ENCODE results near the gene TPRA1. TPM values are rescaled to one million over a fixed set of nuclear protein-coding genes. Genes with fewer than 3 reads are reported as not detected.
A peak's percentile ranks its signal among the peaks of the same experiment; 100 is the strongest.

TPRA1 gene
- total RNA-seq (10 to 100 TPM; 28.3 to 29.7 TPM), polyA plus RNA-seq (10 to 100 TPM; 33.1 to 40.1 TPM)

DNA sequence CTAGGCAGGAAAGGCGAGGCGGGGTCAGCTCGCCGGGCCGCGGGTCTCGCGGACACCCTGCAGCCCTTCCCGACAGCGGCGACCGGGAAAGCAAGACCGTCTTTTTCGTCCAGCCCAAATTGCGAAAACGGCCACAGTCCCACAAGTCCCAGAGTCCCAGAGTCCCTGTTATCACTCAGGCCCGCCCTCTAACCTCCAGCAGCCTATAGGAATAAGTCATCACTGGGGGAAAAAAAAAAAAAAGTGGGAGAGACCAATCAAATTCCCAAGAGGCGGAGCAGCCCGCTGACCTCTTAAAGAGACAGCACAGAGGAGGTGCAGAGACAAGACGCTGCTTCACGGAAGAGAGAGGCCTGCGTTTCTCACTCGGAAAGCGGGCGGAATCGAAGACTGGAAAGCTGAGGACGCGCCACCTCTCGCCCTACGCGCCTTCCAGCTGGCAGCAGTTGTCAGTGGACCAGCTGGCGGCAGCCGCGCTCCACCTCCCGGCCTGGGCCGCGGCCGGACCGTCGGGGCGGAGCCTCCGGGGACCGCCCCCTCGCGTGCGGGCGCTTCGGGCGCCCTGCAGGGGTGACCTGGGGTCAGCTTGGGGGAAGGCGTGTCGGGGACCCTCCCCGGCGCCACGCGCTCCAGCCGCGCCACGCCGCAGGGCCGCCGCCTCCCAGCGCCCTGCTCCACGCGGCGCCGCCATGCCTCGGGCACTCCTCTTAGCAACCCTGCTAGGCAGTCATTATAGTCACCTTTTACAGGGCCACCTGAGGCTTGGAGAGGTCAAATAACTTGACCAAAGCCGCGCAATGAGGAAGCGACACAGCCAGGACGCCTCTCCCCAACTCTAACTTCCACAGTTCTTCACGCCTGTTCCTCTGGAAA lies at the start of gene TPRA1:
TSS of gene TPRA1 (minus strand) at position 141 of the 873 bp plus-strand sequence. CDS start 10,587 bp downstream, outside the sequence.
- intact Hi-C loops (cut with micrococcal nuclease): loop anchor here (1.0 to 10.0 kb wide), 7 partner anchors 7 to 1674 kb away; partner anchors contain the start of genes ABTB1, MCM2, PLXNA1 and SEC61A1
- peak; percentile 83 to 90 (median 88) for DNase-seq
- no peaks in the 10 kb centered on the region for H3K36me3 ChIP-seq (ENCODE audit: insufficient read depth, low read length)
- no peaks in the 10 kb centered on the region for H3K9me3 ChIP-seq (ENCODE audit: control insufficient read depth in 1 of 2, low read length in 2 of 2)
- Mint-ChIP-seq H3K27me3 (no peaks in the 10 kb centered on the region), H3K4me1 (peaks cover 16 to 50% (median 36%) of the 10 kb centered on the region in 4 donors), H3K4me3 (peak within 1 kb of the TSS; percentile 96 to 100 (median 98)), H3K36me3 (peaks cover 0 to 8% of the 10 kb centered on the region in 2 donors), H3K9me3 (no peaks in the 10 kb centered on the region), H3K27ac (peak within 1 kb of the TSS; percentile 93 to 98 (median 96))
- ChIA-PET POLR2A (ENCODE audit: partially characterized antibody) (interaction anchor here (0.6 to 4.4 kb wide), 11 partner anchors 8 to 1411 kb away, joined by 3 to 29 read pairs (median 7); partner anchors contain the start of genes ABTB1, PODXL2 and ZXDC), CTCF (ENCODE audit: partially characterized antibody) (interaction anchor here (1.2 to 8.7 kb wide), 3 partner anchors 16 to 104 kb away, joined by 4 to 68 read pairs (median 5); no protein-coding TSS in a partner anchor)
- peak within 1 kb of the TSS; percentile 73 for H3K27ac ChIP-seq (ENCODE audit: low read depth, low read length)
- peaks cover 26% of the 10 kb centered on the region for H3K4me1 ChIP-seq (ENCODE audit: insufficient read depth, low read length)
- H3K4me3 ChIP-seq (ENCODE audit: low read length in 2 of 2): peak within 1 kb of the TSS; percentile 81 to 83
- H3K27me3 ChIP-seq (ENCODE audit: insufficient read depth, low read length): no peaks in the 10 kb centered on the region

- ChIA-PET POLR2A (ENCODE audit: partially characterized antibody) (interaction anchor here (0.7 kb wide), 1 partner anchor 33 kb away, joined by 3 read pairs; the partner anchor contains the start of gene ABTB1), CTCF (ENCODE audit: partially characterized antibody) (no interaction called here)
- Mint-ChIP-seq H3K4me1 (peaks cover 2 to 10% (median 7%) of the 10 kb centered on the region in 4 donors), H3K27me3 (peaks cover 0 to 3% of the 10 kb centered on the region in 2 donors), H3K36me3 (peaks cover 0 to 6% of the 10 kb centered on the region in 2 donors), H3K4me3 (no peak overlapping the region), H3K9me3 (peaks cover 0 to 2% (median 0%) of the 10 kb centered on the region in 8 donors), H3K27ac (no peak overlapping the region)
- no peaks in the 10 kb centered on the region for H3K36me3 ChIP-seq (ENCODE audit: insufficient read depth, low read length)
- peaks cover 9% of the 10 kb centered on the region for H3K4me1 ChIP-seq (ENCODE audit: insufficient read depth, low read length)
- no peak overlapping the region for H3K27ac ChIP-seq (ENCODE audit: low read depth, low read length)
- intact Hi-C loops (cut with micrococcal nuclease): no loop called here
- no peaks in the 10 kb centered on the region for H3K9me3 ChIP-seq (ENCODE audit: control insufficient read depth in 1 of 2, low read length in 2 of 2)
- no peak overlapping the region for H3K4me3 ChIP-seq (ENCODE audit: low read length in 2 of 2)
- no peak for DNase-seq
- no peaks in the 10 kb centered on the region for H3K27me3 ChIP-seq (ENCODE audit: insufficient read depth, low read length)
These were observed 49.5 kb upstream of the TPRA1 start for GRCh38 chr3:127640042-127640355.

GRCh38 chr3:127639173-127640041 lies 48.9 kb upstream of the TPRA1 start:
- no peak overlapping the region for H3K27ac ChIP-seq (ENCODE audit: low read depth, low read length)
- CTCF ChIA-PET (ENCODE audit: partially characterized antibody): no interaction called here
- H3K27me3 ChIP-seq (ENCODE audit: insufficient read depth, low read length): no peaks in the 10 kb centered on the region
- H3K4me1 ChIP-seq (ENCODE audit: insufficient read depth, low read length): peaks cover 9% of the 10 kb centered on the region
- no peaks in the 10 kb centered on the region for H3K36me3 ChIP-seq (ENCODE audit: insufficient read depth, low read length)
- no peaks in the 10 kb centered on the region for H3K9me3 ChIP-seq (ENCODE audit: control insufficient read depth in 1 of 2, low read length in 2 of 2)
- no peak overlapping the region for H3K27ac Mint-ChIP-seq
- peaks cover 0 to 2% (median 0%) of the 10 kb centered on the region in 8 donors for H3K9me3 Mint-ChIP-seq
- peaks cover 0 to 6% of the 10 kb centered on the region in 2 donors for H3K36me3 Mint-ChIP-seq
- DNase-seq: no peak
- no peak overlapping the region for H3K4me3 ChIP-seq (ENCODE audit: low read length in 2 of 2)
- H3K4me3 Mint-ChIP-seq: no peak overlapping the region
- POLR2A ChIA-PET (ENCODE audit: partially characterized antibody): interaction anchor here (0.7 kb wide), 1 partner anchor 33 kb away, joined by 3 read pairs; the partner anchor contains the start of gene ABTB1
- peaks cover 2 to 10% (median 7%) of the 10 kb centered on the region in 4 donors for H3K4me1 Mint-ChIP-seq
- peaks cover 0 to 3% of the 10 kb centered on the region in 2 donors for H3K27me3 Mint-ChIP-seq
- intact Hi-C loops (cut with micrococcal nuclease): no loop called here

DNA sequence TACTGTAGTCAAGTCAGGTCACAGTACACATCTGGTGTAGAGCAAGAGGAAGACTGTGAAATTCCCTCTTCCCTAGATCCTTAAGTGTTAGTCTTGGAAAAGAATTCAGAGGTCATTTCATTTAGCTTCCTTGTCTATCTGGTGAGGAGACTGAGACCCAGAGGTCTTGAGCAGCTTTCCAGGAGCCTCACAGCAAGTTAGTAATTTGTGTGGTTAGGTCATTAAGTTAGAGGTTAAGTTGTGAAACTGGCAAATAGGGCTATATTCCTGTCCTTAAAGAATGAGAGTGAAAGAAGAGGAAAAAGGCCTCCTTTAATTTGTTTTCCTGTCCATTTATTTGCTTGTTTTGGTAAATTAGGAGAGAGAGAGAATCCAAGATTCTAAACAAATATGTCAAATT lies 47.4 kb upstream of the TPRA1 start:
- Mint-ChIP-seq H3K9me3 (peaks cover 0 to 2% (median 0%) of the 10 kb centered on the region in 8 donors), H3K4me1 (peaks cover 2 to 10% (median 7%) of the 10 kb centered on the region in 4 donors), H3K4me3 (no peak overlapping the region), H3K27ac (peak overlapping the region in 1 of 7 donors; percentile 7), H3K27me3 (peaks cover 0 to 7% of the 10 kb centered on the region in 2 donors), H3K36me3 (no peaks in the 10 kb centered on the region)
- Histone ChIP-seq H3K4me1 (ENCODE audit: insufficient read depth, low read length) (peaks cover 9% of the 10 kb centered on the region), H3K9me3 (ENCODE audit: control insufficient read depth in 1 of 2, low read length in 2 of 2) (no peaks in the 10 kb centered on the region), H3K36me3 (ENCODE audit: insufficient read depth, low read length) (no peaks in the 10 kb centered on the region), H3K27ac (ENCODE audit: low read depth, low read length) (no peak overlapping the region), H3K27me3 (ENCODE audit: insufficient read depth, low read length) (no peaks in the 10 kb centered on the region), H3K4me3 (ENCODE audit: low read length in 2 of 2) (no peak overlapping the region)
- intact Hi-C loops (cut with micrococcal nuclease): no loop called here
- CTCF ChIA-PET (ENCODE audit: partially characterized antibody): interaction anchor here (1.3 kb wide), 1 partner anchor 40 kb away, joined by 5 read pairs; the partner anchor contains the start of gene MCM2
- no peak for DNase-seq
- POLR2A ChIA-PET (ENCODE audit: partially characterized antibody): no interaction called here

- Histone ChIP-seq H3K4me3 (ENCODE audit: low read length in 2 of 2) (no peak overlapping the region), H3K4me1 (ENCODE audit: insufficient read depth, low read length) (peaks cover 9% of the 10 kb centered on the region), H3K36me3 (ENCODE audit: insufficient read depth, low read length) (no peaks in the 10 kb centered on the region), H3K27ac (ENCODE audit: low read depth, low read length) (no peak overlapping the region), H3K27me3 (ENCODE audit: insufficient read depth, low read length) (no peaks in the 10 kb centered on the region), H3K9me3 (ENCODE audit: control insufficient read depth in 1 of 2, low read length in 2 of 2) (no peaks in the 10 kb centered on the region)
- Mint-ChIP-seq H3K9me3 (peaks cover 0 to 2% (median 0%) of the 10 kb centered on the region in 8 donors), H3K27ac (peak overlapping the region in 3 of 7 donors; percentile 7 to 89 (median 47)), H3K4me1 (peaks cover 2 to 10% (median 7%) of the 10 kb centered on the region in 4 donors), H3K4me3 (peak overlapping the region in 4 of 8 donors; percentile 36 to 45 (median 43)), H3K36me3 (no peaks in the 10 kb centered on the region), H3K27me3 (peaks cover 0 to 7% of the 10 kb centered on the region in 2 donors)
- POLR2A ChIA-PET (ENCODE audit: partially characterized antibody): interaction anchor here (1.6 kb wide), 1 partner anchor 35 kb away, joined by 4 read pairs; the partner anchor contains the start of gene ABTB1
- intact Hi-C loops (cut with micrococcal nuclease): no loop called here
- CTCF ChIA-PET (ENCODE audit: partially characterized antibody): interaction anchor here (0.8 to 1.3 kb wide), 2 partner anchors 40 to 58 kb away, joined by 3 to 5 read pairs; partner anchors contain the start of gene MCM2
- DNase-seq: peak; percentile 21 to 53 (median 44)
These were observed 47.0 kb upstream of the TPRA1 start for GRCh38 chr3:127637546-127637945.

DNA sequence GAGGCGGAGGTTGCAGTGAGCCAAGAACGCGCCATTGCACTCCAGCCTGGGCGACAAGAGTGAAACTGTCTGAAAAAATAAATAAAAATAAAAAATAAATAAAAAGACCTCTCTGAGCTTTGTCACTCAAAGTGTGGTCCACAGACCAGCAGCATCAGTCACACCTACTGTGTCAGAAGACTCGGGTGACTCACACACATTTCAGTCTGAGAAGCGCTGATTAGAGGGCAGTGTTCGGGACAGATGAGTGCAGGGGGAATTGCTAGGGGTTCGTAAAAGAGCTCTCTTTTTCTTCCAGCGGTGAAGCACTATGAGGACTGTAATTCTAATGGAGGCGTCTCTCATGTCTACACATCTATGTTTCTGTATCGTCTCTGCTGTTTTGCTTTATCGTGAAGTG lies 44.1 kb upstream of the TPRA1 start:
- ChIA-PET POLR2A (ENCODE audit: partially characterized antibody) (no interaction called here), CTCF (ENCODE audit: partially characterized antibody) (no interaction called here)
- Mint-ChIP-seq H3K4me1 (peaks cover 11 to 29% (median 19%) of the 10 kb centered on the region in 4 donors), H3K27ac (no peak overlapping the region), H3K9me3 (no peaks in the 10 kb centered on the region), H3K4me3 (no peak overlapping the region), H3K36me3 (no peaks in the 10 kb centered on the region), H3K27me3 (peaks cover 6 to 14% of the 10 kb centered on the region in 2 donors)
- H3K27ac ChIP-seq (ENCODE audit: low read depth, low read length): no peak overlapping the region
- H3K27me3 ChIP-seq (ENCODE audit: insufficient read depth, low read length): peaks cover 4% of the 10 kb centered on the region
- H3K36me3 ChIP-seq (ENCODE audit: insufficient read depth, low read length): no peaks in the 10 kb centered on the region
- H3K9me3 ChIP-seq (ENCODE audit: control insufficient read depth in 1 of 2, low read length in 2 of 2): no peaks in the 10 kb centered on the region
- H3K4me1 ChIP-seq (ENCODE audit: insufficient read depth, low read length): peaks cover 23% of the 10 kb centered on the region
- DNase-seq: no peak
- no peak overlapping the region for H3K4me3 ChIP-seq (ENCODE audit: low read length in 2 of 2)
- intact Hi-C loops (cut with micrococcal nuclease): no loop called here
